HuH-7 (cell line): ENCODE measurements around the gene EXPH5.
"Not testable (repeated sequence)": the region's sequence is repeated elsewhere in the genome, so short reads cannot be mapped to it uniquely, and the experiment has no call there.

ENCODE experiments used
- DNase-seq: peaks from one replicate; pipeline ENCODE4 v3.0.0; 2011; ENCODE audit warnings: low spot score

EXPH5 gene

GRCh38 chr11:108599978-108600377 lies 6.4 kb upstream of the EXPH5 start:
- DNase-seq: no peak

GRCh38 chr11:108597736-108598355 lies 4.3 kb upstream of the EXPH5 start:
- no peak for DNase-seq

GRCh38 chr11:108596701-108597100 lies 3.1 kb upstream of the EXPH5 start:
- no peak for DNase-seq

GRCh38 chr11:108593923-108594434 lies 411 bp upstream of the EXPH5 start:
- no peak for DNase-seq

GRCh38 chr11:108592591-108593213 lies 866 bp downstream of the EXPH5 start:
- no peak for DNase-seq

GRCh38 chr11:108591893-108592292 lies 1.7 kb downstream of the EXPH5 start:
- DNase-seq: no peak

- DNase-seq: no peak
Measured at GRCh38 chr11:108589136-108589535, 4.4 kb downstream of the EXPH5 start.

GRCh38 chr11:108588287-108588686 lies 5.3 kb downstream of the EXPH5 start:
- no peak for DNase-seq

GRCh38 chr11:108587109-108587508 lies 6.5 kb downstream of the EXPH5 start:
- DNase-seq: no peak

- DNase-seq: no peak
Measured at GRCh38 chr11:108586600-108586999, 7.0 kb downstream of the EXPH5 start.

GRCh38 chr11:108586185-108586584 lies 7.4 kb downstream of the EXPH5 start:
- DNase-seq: not testable (repeated sequence)

- DNase-seq: no peak
Measured at GRCh38 chr11:108584973-108585372, 8.6 kb downstream of the EXPH5 start.

GRCh38 chr11:108580645-108581044 lies 12.9 kb downstream of the EXPH5 start:
- no peak for DNase-seq

- no peak for DNase-seq
Measured at GRCh38 chr11:108580043-108580442, 13.5 kb downstream of the EXPH5 start.

GRCh38 chr11:108576523-108576922 lies 17.0 kb downstream of the EXPH5 start:
- no peak for DNase-seq

- DNase-seq: no peak
Measured at GRCh38 chr11:108574675-108575074, 18.9 kb downstream of the EXPH5 start.

- DNase-seq: no peak
Measured at GRCh38 chr11:108571001-108571400, 22.6 kb downstream of the EXPH5 start.

- no peak for DNase-seq
Measured at GRCh38 chr11:108569896-108570295, 23.7 kb downstream of the EXPH5 start.

GRCh38 chr11:108568195-108568858 lies 25.2 kb downstream of the EXPH5 start:
- no peak for DNase-seq

GRCh38 chr11:108565653-108566052 lies 27.9 kb downstream of the EXPH5 start:
- no peak for DNase-seq

GRCh38 chr11:108562746-108563581 lies 30.6 kb downstream of the EXPH5 start:
- DNase-seq: no peak

GRCh38 chr11:108561535-108561991 lies 32.0 kb downstream of the EXPH5 start:
- DNase-seq: no peak
